ENCODE results near the gene ZNF862.

- TF ChIP-seq CTCF (IDR thresholded peaks at IDR 0.05; ENCODE audit: extremely low read depth in 1 of 2, insufficient read depth in 1 of 2, low read depth in 1 of 2, low read length in 2 of 2) = no peak
- no peak for TF ChIP-seq MAX (IDR thresholded peaks at IDR 0.05; ENCODE audit: insufficient read depth, insufficient read length)
- TF ChIP-seq POLR2A (IDR thresholded peaks at IDR 0.05; ENCODE audit: low read depth, low read length) = no peak
- TF ChIP-seq POLR2AphosphoS5 (IDR thresholded peaks at IDR 0.05; ENCODE audit: insufficient read depth, low read depth, low read length) = no peak
These were observed 34.6 kb upstream of the ZNF862 start for GRCh38 chr7:149803551-149804074.

Data from endothelial cell of umbilical vein (primary cell).